Ectodermal cell (in vitro differentiated cells): ENCODE measurements around the gene EREG.

Experiments
- H3K27ac ChIP-seq: 2 replicates; pipeline ENCODE4 v1.7.0; 2013; ENCODE audit warnings: mild to moderate bottlenecking, low read depth, low read length; ENCODE audit not compliant: insufficient read depth, poor library complexity, severe bottlenecking
- H3K27me3 ChIP-seq: 2 replicates; pipeline ENCODE4 v1.7.0; 2013; ENCODE audit warnings: mild to moderate bottlenecking, low read length; ENCODE audit not compliant: insufficient read depth, control insufficient read depth, poor library complexity, severe bottlenecking
- H3K36me3 ChIP-seq: one replicate; pipeline ENCODE4 v1.7.0; 2013; ENCODE audit warnings: low read length; ENCODE audit not compliant: control insufficient read depth, insufficient read depth
- H3K4me1 ChIP-seq: one replicate; pipeline ENCODE4 v1.7.0; 2013; ENCODE audit warnings: low read length; ENCODE audit not compliant: control insufficient read depth, insufficient read depth
- H3K4me3 ChIP-seq: 2 replicates; pipeline ENCODE4 v1.7.0; 2013; ENCODE audit warnings: low read depth, low read length, control low read depth; ENCODE audit not compliant: insufficient read depth
- H3K9me3 ChIP-seq: 2 replicates; pipeline ENCODE4 v1.7.0; 2013; ENCODE audit warnings: mild to moderate bottlenecking, low read length, moderate library complexity; ENCODE audit not compliant: control insufficient read depth
- WGBS, 2 experiments: methylation state at CpG; one replicate each; pipeline ENCODE4 v1.1.7; 2013; ENCODE audit warnings: missing lambda C conversion rate in 2 of 2; 5-methylcytosine and 5-hydroxymethylcytosine counted together

The EREG gene

DNA sequence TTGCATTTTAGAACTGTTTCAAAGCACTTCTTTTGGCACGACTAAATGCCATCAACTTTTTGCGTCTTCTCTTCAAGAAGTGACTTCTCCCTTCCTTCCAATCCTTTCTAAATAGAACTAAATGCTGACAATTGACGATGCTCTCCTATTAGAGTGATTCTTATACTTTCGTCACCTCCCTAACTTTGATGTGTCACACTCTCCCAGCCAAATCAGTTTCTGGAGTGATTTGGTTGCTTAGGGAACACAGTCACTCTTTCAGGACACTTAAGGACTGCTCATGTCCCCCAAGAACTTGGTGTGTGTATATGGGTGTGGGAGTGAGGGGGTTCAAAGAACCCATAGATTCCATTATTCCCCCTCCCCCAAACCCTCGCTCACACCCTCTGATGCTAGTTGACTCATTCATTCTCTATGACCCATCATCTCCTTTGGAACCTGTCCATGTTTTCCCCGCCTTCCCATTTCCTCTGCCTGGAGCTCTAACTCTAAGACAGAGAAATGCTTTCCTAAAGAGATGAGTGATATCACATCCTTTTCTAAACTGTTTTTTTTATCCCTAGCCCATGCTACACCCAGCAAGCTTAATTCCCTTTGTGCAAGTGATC lies 53.2 kb downstream of the EREG start:
- Histone ChIP-seq H3K4me3 (no peak overlapping the region), H3K27ac (no peak overlapping the region), H3K4me1 (no peaks in the 10 kb centered on the region), H3K27me3 (no peaks in the 10 kb centered on the region), H3K9me3 (no peaks in the 10 kb centered on the region), H3K36me3 (no peaks in the 10 kb centered on the region)
- WGBS, 2 experiments = 89 to 93% methylated on average over 6 of the region's 6 CpGs

DNA sequence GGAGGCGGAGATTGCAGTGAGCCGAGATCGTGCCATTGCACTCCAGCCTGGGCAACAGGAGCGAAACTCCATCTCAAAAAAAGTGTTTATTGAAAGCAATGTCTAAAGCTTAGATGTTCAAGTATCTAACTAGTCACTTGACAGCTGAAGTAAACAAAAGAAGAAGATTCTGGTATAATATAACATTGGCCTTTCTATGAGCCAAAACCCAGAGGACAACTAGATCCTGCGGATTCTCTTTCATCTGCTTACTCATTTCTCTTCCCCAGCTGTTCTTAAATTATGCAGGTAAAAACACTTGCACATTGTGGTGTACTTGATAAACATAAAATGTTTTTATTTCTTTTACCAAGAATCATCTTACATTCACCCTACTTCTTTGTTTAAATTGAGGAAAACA lies 55.9 kb downstream of the EREG start:
- 58 to 75% methylated on average over 4 to 5 of the region's 5 CpGs for WGBS, 2 experiments
- Histone ChIP-seq H3K4me1 (no peaks in the 10 kb centered on the region), H3K9me3 (no peaks in the 10 kb centered on the region), H3K36me3 (no peaks in the 10 kb centered on the region), H3K27me3 (no peaks in the 10 kb centered on the region), H3K4me3 (no peak overlapping the region), H3K27ac (no peak overlapping the region)

DNA sequence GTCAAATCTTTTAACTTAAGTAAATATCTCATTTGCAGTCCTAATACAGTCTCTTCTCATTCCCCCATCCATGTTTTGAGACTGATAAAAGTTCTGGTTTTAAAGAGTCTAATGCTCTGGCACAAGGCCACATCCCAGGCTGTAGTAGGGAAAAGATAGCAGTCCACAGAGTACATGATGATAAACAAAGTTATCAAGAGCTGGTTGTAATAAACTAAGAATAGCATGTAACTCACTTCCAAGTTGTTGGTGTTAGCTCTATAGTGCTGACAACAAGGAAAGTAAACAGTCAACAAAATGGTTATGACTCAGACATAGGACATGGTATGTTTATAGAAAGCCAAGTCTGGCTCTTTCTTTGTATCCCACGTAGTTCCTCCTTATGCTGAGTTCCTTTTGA lies 58.2 kb downstream of the EREG start:
- Histone ChIP-seq H3K27ac (no peak overlapping the region), H3K4me1 (no peaks in the 10 kb centered on the region), H3K36me3 (no peaks in the 10 kb centered on the region), H3K27me3 (no peaks in the 10 kb centered on the region), H3K4me3 (no peak overlapping the region), H3K9me3 (no peaks in the 10 kb centered on the region)
- whole genome bisulfite sequencing, 2 experiments = 56 to 58% methylated on average over 1 of the region's 1 CpG

DNA sequence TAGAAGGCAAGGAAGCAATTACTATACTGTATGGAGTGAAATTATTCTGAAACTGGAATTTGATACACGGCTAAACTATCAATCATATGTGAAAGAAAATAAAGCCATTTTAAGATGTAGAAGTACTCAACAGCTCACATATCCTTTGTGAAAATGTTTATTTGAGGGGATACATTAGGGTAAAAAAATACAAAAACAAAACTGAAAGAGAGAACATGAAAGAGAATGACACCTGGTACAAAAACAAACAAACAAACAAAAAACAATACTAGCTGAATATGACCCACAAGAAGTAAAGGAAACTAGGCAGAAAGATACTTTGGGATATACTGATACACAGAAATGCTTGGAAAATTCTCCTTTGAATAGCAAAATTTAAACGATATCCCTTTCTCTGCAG lies 59.2 kb downstream of the EREG start:
- 100% methylated on average over 1 of the region's 2 CpGs; no CpG with 5 or more reads in 1 of the 2 experiments for WGBS, 2 experiments
- H3K4me3 ChIP-seq = no peak overlapping the region
- H3K27me3 ChIP-seq = no peaks in the 10 kb centered on the region
- H3K27ac ChIP-seq = no peak overlapping the region
- no peaks in the 10 kb centered on the region for H3K4me1 ChIP-seq
- no peaks in the 10 kb centered on the region for H3K36me3 ChIP-seq
- no peaks in the 10 kb centered on the region for H3K9me3 ChIP-seq

DNA sequence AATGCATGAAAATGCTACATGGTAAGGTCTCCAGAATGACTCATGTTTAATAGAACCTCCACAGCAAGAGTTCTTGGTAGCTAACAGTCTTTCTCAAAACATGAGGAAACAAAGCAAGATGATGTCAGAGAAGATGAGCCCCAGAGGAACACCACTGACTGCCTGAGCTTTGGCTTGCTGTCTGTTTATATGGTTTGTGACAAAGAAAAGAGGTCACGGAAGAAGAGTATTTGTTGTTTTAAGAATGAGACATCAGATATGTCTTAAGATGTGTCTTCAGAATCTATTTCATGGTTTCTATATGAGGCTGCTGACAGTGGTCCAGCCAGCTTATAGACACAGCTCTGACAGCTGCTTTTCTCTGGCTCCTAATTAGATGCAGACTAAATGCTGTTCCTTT lies 61.2 kb downstream of the EREG start:
- 90 to 94% methylated on average over 1 of the region's 1 CpG for WGBS, 2 experiments
- no peaks in the 10 kb centered on the region for H3K27me3 ChIP-seq
- H3K27ac ChIP-seq = no peak overlapping the region
- H3K9me3 ChIP-seq = no peaks in the 10 kb centered on the region
- H3K4me1 ChIP-seq = no peaks in the 10 kb centered on the region
- no peaks in the 10 kb centered on the region for H3K36me3 ChIP-seq
- no peak overlapping the region for H3K4me3 ChIP-seq

DNA sequence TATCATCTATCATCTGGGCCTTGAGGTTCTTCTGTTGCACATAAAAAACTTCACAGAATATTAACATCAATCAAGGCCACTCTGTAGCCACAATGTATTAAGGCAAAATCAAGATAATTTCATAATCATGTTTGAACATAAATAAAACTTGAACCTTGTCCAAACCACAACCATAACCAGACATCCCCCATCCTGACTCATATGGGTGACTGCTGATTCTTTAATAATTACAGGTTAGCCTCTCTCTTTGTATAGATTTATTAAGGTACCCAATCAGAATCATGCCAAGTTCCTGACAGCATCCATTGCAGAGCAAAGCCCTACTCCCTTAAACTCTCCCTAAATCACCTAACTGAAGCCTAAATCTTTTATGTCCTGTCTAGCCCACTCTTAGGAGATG lies 63.3 kb downstream of the EREG start:
- Histone ChIP-seq H3K36me3 (no peaks in the 10 kb centered on the region), H3K9me3 (no peaks in the 10 kb centered on the region), H3K27ac (no peak overlapping the region), H3K4me1 (no peaks in the 10 kb centered on the region), H3K4me3 (no peak overlapping the region), H3K27me3 (no peaks in the 10 kb centered on the region)

DNA sequence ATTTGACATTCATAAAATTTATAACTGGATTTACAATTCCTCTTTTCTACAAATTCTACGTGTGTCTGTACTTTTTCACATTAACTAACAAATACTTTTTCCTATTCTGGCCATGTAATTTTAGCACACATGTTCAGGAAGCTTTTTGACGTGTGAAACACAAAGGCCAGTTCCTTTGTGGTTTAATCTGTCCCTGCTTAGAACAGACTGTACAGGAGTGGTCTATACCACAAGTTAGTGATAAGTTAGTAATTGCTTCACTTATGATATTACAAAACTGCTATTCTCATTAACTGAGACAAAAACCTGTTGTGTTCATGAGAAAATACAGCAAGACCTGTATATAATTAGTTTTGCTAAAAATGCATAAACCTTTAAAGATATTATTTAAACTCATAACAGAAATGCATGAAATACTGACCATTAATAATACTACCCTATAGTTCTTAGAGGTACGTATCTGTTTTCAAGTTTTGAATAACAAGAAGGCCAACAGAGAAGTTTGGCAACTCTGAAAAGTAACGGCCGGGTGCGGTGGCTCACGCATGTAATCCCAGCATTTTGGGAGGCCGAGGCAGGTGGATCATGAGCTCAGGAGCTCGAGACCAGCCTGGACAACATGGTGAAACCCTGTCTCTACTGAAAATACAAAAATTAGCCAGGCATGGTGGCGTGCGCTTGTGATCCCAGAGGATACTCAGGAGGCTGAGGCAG lies 66.3 kb downstream of the EREG start:
- 91 to 93% methylated on average over 11 of the region's 11 CpGs for WGBS, 2 experiments
- no peak overlapping the region for H3K4me3 ChIP-seq
- H3K27me3 ChIP-seq = no peaks in the 10 kb centered on the region

DNA sequence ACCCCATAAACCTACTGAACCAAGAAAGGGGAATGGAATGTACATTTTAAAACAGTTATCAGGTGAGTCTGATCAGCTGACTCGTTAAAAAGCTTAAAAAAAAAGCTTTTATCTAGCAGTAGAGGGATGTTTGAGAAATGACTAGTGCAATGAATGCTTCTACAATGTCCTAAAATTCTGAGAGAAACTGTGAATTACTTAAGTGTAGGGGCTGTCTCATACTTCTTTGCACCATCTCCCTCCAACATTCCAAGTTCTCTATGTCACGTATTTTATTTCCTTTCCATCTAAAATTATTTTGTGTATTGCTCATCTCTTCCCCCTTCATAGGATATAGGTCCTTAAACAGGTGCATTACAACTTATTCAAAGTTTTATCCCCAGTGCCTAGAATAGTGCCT lies 68.1 kb downstream of the EREG start:
- WGBS, 2 experiments = 73 to 94% methylated on average over 2 of the region's 2 CpGs
- Histone ChIP-seq H3K27ac (no peak overlapping the region), H3K36me3 (no peaks in the 10 kb centered on the region), H3K27me3 (no peaks in the 10 kb centered on the region), H3K4me1 (no peaks in the 10 kb centered on the region), H3K4me3 (no peak overlapping the region), H3K9me3 (no peaks in the 10 kb centered on the region)

More for the DNA sequence above, 66.3 kb downstream of the EREG start:
- no peaks in the 10 kb centered on the region for H3K9me3 ChIP-seq
- H3K27ac ChIP-seq = no peak overlapping the region
- H3K4me1 ChIP-seq = no peaks in the 10 kb centered on the region
- H3K36me3 ChIP-seq = no peaks in the 10 kb centered on the region

DNA sequence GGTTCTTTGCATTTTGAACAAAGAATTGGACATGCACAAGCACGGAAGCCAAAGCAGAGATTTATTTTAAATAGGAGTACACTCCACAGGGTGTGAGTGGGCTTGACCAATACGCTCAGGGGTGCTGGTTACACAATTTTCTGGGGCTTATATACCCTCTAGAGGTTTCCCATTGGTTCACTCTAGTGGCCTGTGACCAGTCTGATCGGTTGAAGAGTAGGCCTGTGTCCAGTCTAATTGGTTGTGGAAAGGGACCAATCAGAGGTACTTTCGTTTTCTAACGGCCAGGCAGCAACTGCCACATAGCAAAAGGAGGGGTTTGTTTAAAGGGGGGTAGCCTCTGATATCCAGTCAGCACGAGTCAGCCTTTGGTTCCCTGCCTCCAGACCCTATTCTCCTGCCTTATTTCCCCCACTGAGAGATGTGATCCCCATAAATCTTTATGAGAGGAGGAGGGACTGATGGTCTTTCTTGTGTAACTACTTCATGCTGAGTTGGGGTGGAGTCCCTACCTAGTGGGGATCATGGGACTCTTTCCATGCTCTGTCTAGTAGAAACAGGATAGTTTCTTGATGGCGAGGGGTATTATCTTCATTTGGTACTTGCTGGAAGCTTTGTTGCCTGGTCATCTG lies 68.7 kb downstream of the EREG start:
- no peak overlapping the region for H3K4me3 ChIP-seq
- no peaks in the 10 kb centered on the region for H3K36me3 ChIP-seq
- no peaks in the 10 kb centered on the region for H3K9me3 ChIP-seq
- H3K4me1 ChIP-seq = no peaks in the 10 kb centered on the region
- H3K27ac ChIP-seq = no peak overlapping the region
- H3K27me3 ChIP-seq = no peaks in the 10 kb centered on the region
- 74 to 81% methylated on average over 7 of the region's 7 CpGs for WGBS, 2 experiments

DNA sequence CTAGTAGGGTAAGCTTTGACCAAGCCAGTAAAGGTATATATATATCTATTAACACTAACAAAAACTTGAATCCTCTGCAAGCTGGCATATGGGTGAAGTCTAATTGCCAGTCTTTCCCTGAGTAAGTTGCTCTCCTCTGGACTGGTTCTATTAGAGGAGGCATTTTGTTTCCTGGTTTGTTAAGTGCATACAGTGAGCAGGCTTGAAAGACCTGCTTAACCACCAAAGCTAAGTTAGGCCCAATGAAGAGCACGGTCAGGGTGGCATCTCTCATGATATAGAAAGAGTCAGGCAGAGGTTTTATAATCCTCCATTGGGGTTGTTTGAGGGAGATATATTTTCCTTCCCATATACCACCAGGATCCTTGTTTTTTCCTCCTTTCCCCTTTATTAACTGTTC lies 70.4 kb downstream of the EREG start:
- Histone ChIP-seq H3K4me1 (no peaks in the 10 kb centered on the region), H3K36me3 (no peaks in the 10 kb centered on the region), H3K4me3 (no peak overlapping the region), H3K27ac (no peak overlapping the region), H3K27me3 (no peaks in the 10 kb centered on the region), H3K9me3 (no peaks in the 10 kb centered on the region)
- 83% methylated on average over 1 of the region's 1 CpG; no CpG with 5 or more reads in 1 of the 2 experiments for WGBS, 2 experiments
